Measurements from ENCODE around the gene CLCA2. TPM values are rescaled to one million over a fixed set of nuclear protein-coding genes. Genes with fewer than 3 reads are reported as not detected.

Gene CLCA2
- 10 to 100 TPM in 1 of 4 donors, 1 to 10 TPM in 1, under 1 TPM in 1, not detected in 1; 0.19 to 38.3 (median 1.7) TPM for total RNA-seq

- Histone ChIP-seq H3K4me3 (no peak within 1 kb of the TSS), H3K36me3 (no peaks in the 10 kb centered on the region), H3K9me3 (no peaks in the 10 kb centered on the region), H3K27me3 (no peaks in the 10 kb centered on the region), H3K27ac (no peak within 1 kb of the TSS), H3K4me1 (no peaks in the 10 kb centered on the region)
- ATAC-seq, result no peak
- TF ChIP-seq POLR2AphosphoS5 (IDR thresholded peaks at IDR 0.05) (no peak), POLR2A (IDR thresholded peaks at IDR 0.05) (no peak), EP300 (IDR thresholded peaks at IDR 0.05) (no peak)
- TF ChIP-seq, protein P1, sequence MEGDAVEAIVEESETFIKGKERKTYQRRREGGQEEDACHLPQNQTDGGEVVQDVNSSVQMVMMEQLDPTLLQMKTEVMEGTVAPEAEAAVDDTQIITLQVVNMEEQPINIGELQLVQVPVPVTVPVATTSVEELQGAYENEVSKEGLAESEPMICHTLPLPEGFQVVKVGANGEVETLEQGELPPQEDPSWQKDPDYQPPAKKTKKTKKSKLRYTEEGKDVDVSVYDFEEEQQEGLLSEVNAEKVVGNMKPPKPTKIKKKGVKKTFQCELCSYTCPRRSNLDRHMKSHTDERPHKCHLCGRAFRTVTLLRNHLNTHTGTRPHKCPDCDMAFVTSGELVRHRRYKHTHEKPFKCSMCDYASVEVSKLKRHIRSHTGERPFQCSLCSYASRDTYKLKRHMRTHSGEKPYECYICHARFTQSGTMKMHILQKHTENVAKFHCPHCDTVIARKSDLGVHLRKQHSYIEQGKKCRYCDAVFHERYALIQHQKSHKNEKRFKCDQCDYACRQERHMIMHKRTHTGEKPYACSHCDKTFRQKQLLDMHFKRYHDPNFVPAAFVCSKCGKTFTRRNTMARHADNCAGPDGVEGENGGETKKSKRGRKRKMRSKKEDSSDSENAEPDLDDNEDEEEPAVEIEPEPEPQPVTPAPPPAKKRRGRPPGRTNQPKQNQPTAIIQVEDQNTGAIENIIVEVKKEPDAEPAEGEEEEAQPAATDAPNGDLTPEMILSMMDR (IDR thresholded peaks at IDR 0.05), result no peak
Measured at GRCh38 chr1:86423873-86424272, at the start of gene CLCA2. CLCA2 (plus strand) TSS chr1:86424171; CDS start chr1:86424248, 77 bp downstream.

DNA sequence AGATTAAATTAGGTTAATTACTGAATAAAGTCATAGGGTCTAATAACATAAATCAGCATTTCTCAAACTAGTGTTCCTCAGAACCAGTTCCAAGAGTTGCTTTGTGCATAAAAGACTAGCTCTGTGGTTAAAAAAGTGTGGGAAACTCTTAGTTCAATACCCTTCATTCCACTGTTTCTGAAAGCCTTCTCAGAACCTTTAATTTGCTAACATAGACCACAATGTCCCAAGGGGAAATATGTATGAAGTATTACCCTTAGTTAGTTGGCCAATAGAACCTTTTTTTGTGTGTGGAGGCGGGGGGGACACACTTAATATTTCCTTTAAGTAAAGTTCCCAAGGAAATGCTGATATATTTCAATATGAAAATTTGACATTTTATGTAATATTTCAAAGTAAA lies 48.3 kb upstream of the CLCA2 start:
- H3K4me1 ChIP-seq, result peaks cover 0 to 4% (median 0%) of the 10 kb centered on the region in 3 donors
- no peak overlapping the region for H3K27ac ChIP-seq
- no peaks in the 10 kb centered on the region for H3K9me3 ChIP-seq
- ATAC-seq, result no peak
- H3K27me3 ChIP-seq, result no peaks in the 10 kb centered on the region
- TF ChIP-seq EP300 (IDR thresholded peaks at IDR 0.05), result no peak
- TF ChIP-seq POLR2A (IDR thresholded peaks at IDR 0.05), result no peak
- TF ChIP-seq, protein P1 (IDR thresholded peaks at IDR 0.05), result no peak
- no peak for TF ChIP-seq POLR2AphosphoS5 (IDR thresholded peaks at IDR 0.05)
- 88 to 100% methylated on average over 1 of the region's 1 CpG for WGBS, 2 donors (ENCODE audit: low coverage in 1 of 2)
- H3K36me3 ChIP-seq, result peaks cover 0 to 18% of the 10 kb centered on the region in 2 donors
- H3K4me3 ChIP-seq, result no peak overlapping the region

GRCh38 chr1:86377341-86377740 lies 46.6 kb upstream of the CLCA2 start:
- Histone ChIP-seq H3K9me3 (no peaks in the 10 kb centered on the region), H3K36me3 (peaks cover 0 to 18% of the 10 kb centered on the region in 2 donors), H3K4me1 (peaks cover 0 to 4% (median 0%) of the 10 kb centered on the region in 3 donors), H3K27ac (no peak overlapping the region), H3K4me3 (no peak overlapping the region), H3K27me3 (no peaks in the 10 kb centered on the region)
- TF ChIP-seq POLR2AphosphoS5 (IDR thresholded peaks at IDR 0.05), result no peak
- TF ChIP-seq POLR2A (IDR thresholded peaks at IDR 0.05), result no peak
- TF ChIP-seq, protein P1 (IDR thresholded peaks at IDR 0.05), result no peak
- no peak for TF ChIP-seq EP300 (IDR thresholded peaks at IDR 0.05)
- ATAC-seq, result no peak
- 100% methylated on average over 1 of the region's 1 CpG for WGBS, 2 donors (ENCODE audit: low coverage in 1 of 2)

GRCh38 chr1:86378813-86379212 lies 45.2 kb upstream of the CLCA2 start:
- H3K9me3 ChIP-seq, result no peaks in the 10 kb centered on the region
- TF ChIP-seq EP300 (IDR thresholded peaks at IDR 0.05) (no peak), POLR2A (IDR thresholded peaks at IDR 0.05) (no peak), POLR2AphosphoS5 (IDR thresholded peaks at IDR 0.05) (no peak)
- TF ChIP-seq, protein P1 (IDR thresholded peaks at IDR 0.05), result no peak
- no peak overlapping the region for H3K4me3 ChIP-seq
- no peaks in the 10 kb centered on the region for H3K27me3 ChIP-seq
- peaks cover 0 to 4% (median 0%) of the 10 kb centered on the region in 3 donors for H3K4me1 ChIP-seq
- ATAC-seq, result no peak
- WGBS, 2 donors (ENCODE audit: low coverage in 1 of 2), result 91% methylated on average over 1 of the region's 1 CpG; no CpG with 5 or more reads in 1 of the 2 donors
- H3K36me3 ChIP-seq, result peaks cover 0 to 18% of the 10 kb centered on the region in 2 donors
- no peak overlapping the region for H3K27ac ChIP-seq

DNA sequence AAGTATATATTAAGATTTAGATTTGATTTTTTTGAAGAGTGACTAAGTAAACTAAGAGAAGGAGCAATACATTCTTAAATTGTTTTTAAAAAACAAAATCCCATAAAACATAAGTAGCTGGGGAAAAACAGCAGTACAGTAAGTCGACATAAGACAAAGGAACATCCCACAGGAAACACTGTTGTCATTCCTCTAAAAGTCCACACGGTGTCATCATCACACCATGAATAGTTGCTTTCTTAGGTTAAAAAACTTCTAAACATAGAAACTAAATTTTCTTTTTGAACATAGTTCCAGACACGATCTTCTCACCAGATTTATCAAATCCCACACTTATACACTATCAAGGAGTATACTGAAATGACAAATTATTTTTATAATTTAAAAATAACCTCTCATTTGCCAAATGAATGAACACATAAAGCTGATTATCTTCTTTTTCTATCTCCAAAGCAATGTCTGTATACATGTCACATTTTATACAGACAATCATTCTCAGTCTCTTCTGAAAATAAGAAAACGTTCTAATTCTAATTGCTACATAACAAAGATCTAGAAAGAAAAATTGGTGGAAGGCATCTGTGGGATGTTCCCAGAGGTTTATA lies 43.6 kb upstream of the CLCA2 start:
- Histone ChIP-seq H3K36me3 (peaks cover 0 to 18% of the 10 kb centered on the region in 2 donors), H3K9me3 (no peaks in the 10 kb centered on the region), H3K4me3 (no peak overlapping the region), H3K27me3 (no peaks in the 10 kb centered on the region), H3K27ac (no peak overlapping the region), H3K4me1 (peaks cover 0 to 4% (median 0%) of the 10 kb centered on the region in 3 donors)
- ATAC-seq, result no peak
- TF ChIP-seq POLR2AphosphoS5 (IDR thresholded peaks at IDR 0.05) (no peak), POLR2A (IDR thresholded peaks at IDR 0.05) (no peak)
- TF ChIP-seq, protein P1 (IDR thresholded peaks at IDR 0.05), result peak; percentile 61 to 87 (median 80)
- 2 to 8% methylated on average over 4 of the region's 4 CpGs for WGBS, 2 donors (ENCODE audit: low coverage in 1 of 2)

All from gastroesophageal sphincter (tissue), 4 donors.